Kidney (tissue), 14 donors: ENCODE measurements around the gene TAF6. TPM values are rescaled to one million over a fixed set of nuclear protein-coding genes. Genes with fewer than 3 reads are reported as not detected.

Experiments
- DNase-seq, 5 donors: peaks; one replicate each; pipeline ENCODE4 v3.0.0-alpha.2; 2013 to 2020
- FAIRE-seq: peaks from 2 replicates; lab custom pipeline; 2012; peaks lifted over from hg19 to GRCh38; lab: Jason Lieb, UNC
- H3K27ac ChIP-seq, 2 donors: one replicate each; pipeline ENCODE4 v1.7.0; 2013; ENCODE audit warnings: low read depth in 2 of 2, low read length in 2 of 2, inconsistent platforms in 1 of 2
- H3K27me3 ChIP-seq: one replicate; pipeline ENCODE4 v1.7.1; 2013; ENCODE audit warnings: low read length, inconsistent platforms; ENCODE audit not compliant: control insufficient read depth, insufficient read depth
- H3K36me3 ChIP-seq, 3 donors: one replicate each; pipeline versions ENCODE4 v1.7.0 to v1.7.1; 2013; ENCODE audit warnings: low read length in 3 of 3, control low read depth in 1 of 3, inconsistent platforms in 1 of 3; ENCODE audit not compliant: insufficient read depth in 3 of 3, control insufficient read depth in 2 of 3
- H3K4me1 ChIP-seq, 3 donors: one replicate each; pipeline versions ENCODE4 v1.7.0 to v1.7.1; 2013; ENCODE audit warnings: low read length in 3 of 3, inconsistent platforms in 1 of 3, low read depth in 1 of 3; ENCODE audit not compliant: control insufficient read depth in 2 of 3, insufficient read depth in 2 of 3
- H3K4me3 ChIP-seq, 3 donors: one replicate each; pipeline versions ENCODE4 v1.7.0 to v1.8.1; 2013; ENCODE audit warnings: low read length in 3 of 3, control low read depth in 1 of 3, inconsistent platforms in 1 of 3
- H3K9ac ChIP-seq, 3 donors: one replicate each; pipeline versions ENCODE4 v1.7.0 to v1.7.1; 2013; ENCODE audit warnings: low read length in 3 of 3, control low read depth in 1 of 3, inconsistent platforms in 1 of 3
- H3K9me3 ChIP-seq, 3 donors: one replicate each; pipeline versions ENCODE4 v1.7.0 to v1.7.1; 2013; ENCODE audit warnings: low read length in 3 of 3, control low read depth in 1 of 3, inconsistent platforms in 1 of 3; ENCODE audit not compliant: control insufficient read depth in 2 of 3, insufficient read depth in 1 of 3
- CTCF ChIP-seq: IDR thresholded peaks from 3 replicates; pipeline ENCODE4 v1.5.1; 2012; ENCODE audit warnings: mild to moderate bottlenecking, moderate library complexity, borderline replicate concordance; ENCODE audit not compliant: insufficient read depth; ENCODE audit errors: extremely low read depth
- intact Hi-C: fragments of 100-400 bp; cut with DNase I; formaldehyde crosslinking; loops from one replicate; pipeline ENCODE4 v1.11.1; 2022
- polyA plus RNA-seq: library from polyadenylated mRNA; stranded (reverse); fragments of 350-450 nt; fragmentation: Illumina TruSeq; extraction: RNeasy Lipid Tissue Mini Kit (QIAGEN cat#74804); gene quantifications from one replicate; pipeline ENCODE4 v1.2.3, GENCODE V29; 2014; ENCODE audit warnings: low read depth, low replicate concordance; ENCODE audit not compliant: insufficient read depth
- total RNA-seq: library from RNA; stranded (reverse); fragmentation: NEBNext Ultra II Directional; extraction: Animal tissue kit (Norgen Biotek cat#: 25700); gene quantifications from one replicate; pipeline ENCODE4 v1.2.1, GENCODE V29; 2021
- donor health status: control.
- donor health status: control.
- donor health status: control.
- donor health status: control.
- donor health status: control.
- donor health status: DM: yes; HTN: yes; CAD: no.
- donor health status: Normal renal cell carcinoma (clear cell type).

Gene TAF6
- total and polyA plus RNA-seq, 2 donors from 2014 or later, result 41.3 to 62.7 TPM

- Histone ChIP-seq H3K4me3 (no peak overlapping the region), H3K9ac (no peak overlapping the region), H3K27ac (no peak overlapping the region), H3K4me1 (no peaks in the 10 kb centered on the region), H3K36me3 (peaks cover 49 to 61% (median 50%) of the 10 kb centered on the region in 3 donors), H3K27me3 (no peaks in the 10 kb centered on the region), H3K9me3 (peaks cover 11 to 26% (median 14%) of the 10 kb centered on the region in 3 donors)
- no peak for TF ChIP-seq CTCF
- DNase-seq (no peak), FAIRE-seq (no peak)
- intact Hi-C loops, result no loop called here
Observed at GRCh38 chr7:100071018-100071723, 48.0 kb downstream of the TAF6 start.

GRCh38 chr7:100069991-100070390, 49.2 kb downstream of the TAF6 start:
- no peak for TF ChIP-seq CTCF
- no peak for FAIRE-seq
- peaks cover 41 to 59% (median 43%) of the 10 kb centered on the region in 3 donors for H3K36me3 ChIP-seq

GRCh38 chr7:100066953-100067352, 52.2 kb downstream of the TAF6 start:
- no peak for TF ChIP-seq CTCF
- intact Hi-C loops, result no loop called here
- peaks cover 32 to 45% (median 34%) of the 10 kb centered on the region in 3 donors for H3K36me3 ChIP-seq
- H3K27me3 ChIP-seq, result no peaks in the 10 kb centered on the region
- H3K27ac ChIP-seq, result no peak overlapping the region
- H3K9ac ChIP-seq, result no peak overlapping the region
- H3K4me3 ChIP-seq, result no peak overlapping the region
- no peak for FAIRE-seq
- DNase-seq, result no peak
- H3K9me3 ChIP-seq, result peaks cover 9 to 20% (median 11%) of the 10 kb centered on the region in 3 donors
- no peaks in the 10 kb centered on the region for H3K4me1 ChIP-seq

More at GRCh38 chr7:100069991-100070390, 49.2 kb downstream of the TAF6 start:
- no peak overlapping the region for H3K4me3 ChIP-seq
- H3K27me3 ChIP-seq, result no peaks in the 10 kb centered on the region
- peaks cover 11 to 26% (median 14%) of the 10 kb centered on the region in 3 donors for H3K9me3 ChIP-seq
- intact Hi-C loops, result no loop called here
- no peaks in the 10 kb centered on the region for H3K4me1 ChIP-seq
- H3K27ac ChIP-seq, result no peak overlapping the region
- no peak for DNase-seq
- H3K9ac ChIP-seq, result no peak overlapping the region
